ENCODE results near the gene REXO2.

Gene REXO2

DNA sequence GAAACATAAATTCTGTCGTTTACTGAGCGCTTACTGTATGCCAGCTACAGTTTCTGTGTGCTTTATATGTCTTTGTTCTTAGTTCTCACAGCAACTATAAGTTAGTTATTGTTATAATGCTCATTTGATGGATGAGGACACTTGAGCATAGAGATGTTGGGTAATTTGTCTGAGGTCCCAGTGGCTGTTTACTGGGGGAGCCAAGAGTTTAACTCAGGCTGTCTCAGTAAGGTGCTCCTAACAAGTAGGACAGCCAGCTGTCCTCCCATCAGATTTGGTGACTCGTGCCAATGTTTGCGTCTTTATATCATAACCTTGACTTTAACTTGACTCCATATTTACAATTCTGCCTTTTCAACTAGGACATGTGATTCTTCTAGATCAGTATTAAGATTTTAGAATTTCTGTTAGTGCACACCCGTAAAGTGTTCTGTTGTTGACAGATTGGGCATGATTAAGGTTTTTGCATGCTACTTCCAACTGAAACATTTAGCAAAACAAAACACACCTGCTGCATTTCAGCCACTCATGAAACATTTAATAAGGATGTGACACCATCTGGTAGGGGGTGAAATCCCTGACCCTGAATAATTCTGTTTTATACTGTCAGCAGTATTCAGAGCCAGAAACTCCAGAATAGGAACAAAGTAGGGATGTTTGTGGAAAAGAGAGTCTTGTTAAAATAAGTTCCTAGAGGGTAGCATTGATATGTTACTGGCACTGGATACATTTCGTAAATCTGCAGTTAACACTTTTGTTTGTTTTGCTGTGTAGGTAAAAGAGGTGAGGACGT is 1.9 kb downstream of the REXO2 start:
- no peak for DNase-seq

DNA sequence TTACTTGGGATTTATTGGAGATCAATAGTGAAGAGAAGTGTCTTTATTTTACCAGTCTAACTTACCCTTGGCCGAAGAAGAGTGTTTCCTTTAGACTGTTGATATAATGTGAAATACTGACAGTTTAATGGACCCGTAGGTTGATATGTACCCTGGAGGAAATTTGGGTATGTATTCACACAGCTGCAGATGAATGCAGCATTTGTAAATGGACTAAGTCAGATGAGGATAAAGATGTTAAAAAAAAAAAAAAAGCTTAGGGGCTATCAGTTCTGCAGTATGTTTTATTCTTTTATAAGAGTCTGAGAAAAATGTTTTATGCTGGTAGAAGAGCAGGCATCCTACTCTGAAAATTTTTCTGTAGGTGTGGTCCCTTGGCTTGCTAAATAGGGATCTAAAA is 2.7 kb downstream of the REXO2 start:
- DNase-seq = no peak

DNA sequence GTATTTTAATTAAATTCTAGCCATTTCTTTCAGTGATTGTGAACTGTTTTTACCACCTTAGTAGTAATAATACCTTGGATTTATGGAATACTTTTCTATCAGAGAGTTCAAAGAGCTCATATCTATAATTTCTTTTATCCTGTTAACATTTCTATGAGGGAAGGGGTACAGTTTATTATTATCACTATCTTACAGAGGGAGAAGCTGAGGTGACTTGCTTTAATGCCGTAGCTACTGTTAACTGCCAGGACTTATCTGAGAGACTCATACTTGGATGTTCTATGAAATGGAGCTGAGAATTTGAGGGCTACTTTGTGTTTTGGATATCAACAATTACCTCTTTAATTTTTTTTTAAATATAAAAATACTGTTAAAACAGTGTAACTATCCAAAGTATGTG is 3.3 kb downstream of the REXO2 start:
- no peak for DNase-seq

DNA sequence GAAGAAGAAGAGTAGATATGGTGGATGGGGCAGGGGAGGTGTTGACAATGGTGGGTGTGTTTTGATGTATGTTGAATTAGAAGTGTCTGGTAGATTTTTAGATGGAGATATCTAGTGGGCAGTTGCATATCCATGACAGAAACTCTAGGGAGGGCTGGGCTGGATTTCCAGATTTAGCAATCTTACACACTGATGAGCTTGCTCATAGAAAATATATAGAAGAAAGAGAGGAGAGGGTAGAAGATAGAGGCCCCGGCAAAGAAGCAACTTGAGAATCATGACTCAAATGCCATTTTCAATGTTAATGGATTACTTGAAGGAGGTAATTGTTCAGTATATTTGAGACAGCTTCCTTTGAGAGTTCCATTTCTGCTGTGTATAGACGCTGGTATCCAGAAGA is 8.2 kb downstream of the REXO2 start:
- DNase-seq = no peak

DNA sequence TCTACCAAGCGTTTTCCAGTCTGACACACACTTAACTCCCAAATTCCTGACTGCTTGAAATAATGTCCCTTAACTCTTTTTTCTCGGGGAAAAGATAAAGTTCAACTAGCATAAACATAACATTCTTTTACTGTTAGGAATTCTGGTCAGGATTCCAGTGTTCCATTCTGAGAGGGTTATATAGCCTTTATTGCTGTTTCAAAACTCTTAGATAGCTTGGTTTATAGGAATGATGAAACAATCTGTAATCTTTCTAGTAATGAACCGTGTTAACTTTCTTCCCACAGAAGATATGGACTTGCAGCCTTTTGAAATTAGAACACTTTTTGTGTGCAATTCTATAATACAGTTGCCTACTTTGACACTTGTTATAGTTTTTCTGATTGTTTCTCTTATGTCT is 8.6 kb downstream of the REXO2 start:
- no peak for DNase-seq

DNA sequence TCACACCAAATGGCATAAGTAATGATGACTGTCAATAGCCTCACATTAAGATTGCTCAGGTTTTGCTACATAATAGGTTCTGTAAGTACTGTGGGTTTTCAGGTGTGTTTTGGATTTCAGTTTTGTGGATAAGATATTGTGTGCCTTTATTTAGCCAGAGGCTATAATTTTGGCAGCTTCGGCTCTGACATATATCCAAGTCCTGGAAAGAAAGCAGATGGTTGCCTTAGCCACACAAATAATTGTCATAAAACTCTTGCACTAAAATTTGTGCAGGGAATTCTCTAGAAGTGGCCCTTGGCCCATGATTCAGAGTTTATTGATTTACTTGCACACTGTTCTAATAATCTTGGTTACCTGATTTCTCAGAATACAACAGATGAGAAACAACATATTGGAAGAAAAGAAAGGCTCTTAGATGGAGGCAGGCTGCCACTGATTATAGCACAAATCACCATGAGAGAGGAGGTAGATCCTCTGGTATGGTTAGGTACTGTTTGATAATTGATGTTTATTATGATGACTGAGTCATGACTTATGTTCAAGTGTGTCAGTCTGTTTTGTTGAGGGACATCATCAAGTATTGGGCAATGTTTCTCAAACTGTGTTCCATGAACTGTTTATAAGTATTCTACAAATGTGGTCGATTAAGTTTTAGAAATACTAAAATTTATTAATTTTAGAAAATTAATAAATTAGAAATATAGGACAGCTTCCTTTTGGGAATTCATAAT is 9.6 kb downstream of the REXO2 start:
- no peak for DNase-seq

DNA sequence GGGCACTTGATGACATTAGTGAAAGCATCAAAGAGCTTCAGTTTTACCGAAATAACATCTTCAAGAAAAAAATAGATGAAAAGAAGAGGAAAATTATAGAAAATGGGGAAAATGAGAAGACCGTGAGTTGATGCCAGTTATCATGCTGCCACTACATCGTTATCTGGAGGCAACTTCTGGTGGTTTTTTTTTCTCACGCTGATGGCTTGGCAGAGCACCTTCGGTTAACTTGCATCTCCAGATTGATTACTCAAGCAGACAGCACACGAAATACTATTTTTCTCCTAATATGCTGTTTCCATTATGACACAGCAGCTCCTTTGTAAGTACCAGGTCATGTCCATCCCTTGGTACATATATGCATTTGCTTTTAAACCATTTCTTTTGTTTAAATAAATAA is 10.6 kb downstream of the REXO2 start:
- no peak for DNase-seq

DNA sequence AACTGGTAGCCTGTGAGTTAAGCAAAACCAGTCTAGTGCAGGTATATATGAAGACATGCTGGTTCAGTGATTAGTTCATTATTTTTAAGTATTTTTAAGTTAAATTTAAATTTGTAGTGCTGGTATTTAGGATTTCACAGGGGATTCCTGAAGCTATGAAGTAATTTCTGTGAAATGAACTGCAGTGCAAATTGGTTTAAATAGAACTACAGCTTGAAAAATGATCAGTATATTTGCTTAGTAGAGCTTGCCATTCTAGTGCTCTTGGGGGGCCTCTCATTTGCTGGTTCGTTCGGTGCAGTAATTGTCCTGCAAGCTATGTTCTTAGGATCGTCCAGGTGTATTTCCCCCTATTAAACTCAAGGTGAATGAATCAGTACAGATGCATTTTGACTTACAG is 13.1 kb downstream of the REXO2 start:
- no peak for DNase-seq

DNA sequence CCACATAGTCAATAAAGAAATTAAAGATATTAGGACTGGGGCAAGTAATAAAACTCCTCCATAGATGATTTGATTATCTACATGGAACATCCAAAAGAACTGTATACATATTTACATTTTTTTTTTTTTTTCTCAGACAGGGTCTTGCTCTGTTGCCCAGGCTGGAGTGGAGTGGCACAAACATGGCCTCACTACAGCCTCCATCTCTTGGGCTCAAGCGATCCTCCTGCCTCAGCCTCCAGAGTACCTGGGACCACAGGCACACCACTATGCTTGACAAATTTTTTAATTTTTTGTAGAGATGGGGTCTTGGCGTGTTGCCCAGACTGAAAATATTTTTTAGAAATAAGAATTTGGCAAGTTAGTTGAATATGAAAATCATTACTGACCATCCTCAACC is 24.7 kb downstream of the REXO2 start:
- DNase-seq = no peak

DNA sequence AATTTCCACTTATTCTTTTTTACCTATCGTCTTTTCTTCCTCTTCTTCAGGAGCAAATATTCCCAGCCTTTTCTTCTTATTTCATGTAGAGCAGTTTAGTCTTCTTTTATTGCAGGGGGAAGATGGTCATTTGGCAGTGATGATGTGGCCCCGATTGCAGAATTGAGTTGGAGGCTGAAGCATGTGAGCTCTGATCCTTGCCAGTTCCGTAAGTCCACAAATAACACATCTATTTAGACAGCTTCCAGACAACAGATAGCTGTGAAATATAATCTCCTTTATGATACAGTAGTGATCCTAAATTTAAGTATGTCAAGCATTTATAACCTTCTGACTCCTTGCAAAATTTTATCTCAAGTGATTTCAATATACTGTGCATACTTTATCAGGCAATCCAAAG is 27.5 kb downstream of the REXO2 start:
- no peak for DNase-seq

DNA sequence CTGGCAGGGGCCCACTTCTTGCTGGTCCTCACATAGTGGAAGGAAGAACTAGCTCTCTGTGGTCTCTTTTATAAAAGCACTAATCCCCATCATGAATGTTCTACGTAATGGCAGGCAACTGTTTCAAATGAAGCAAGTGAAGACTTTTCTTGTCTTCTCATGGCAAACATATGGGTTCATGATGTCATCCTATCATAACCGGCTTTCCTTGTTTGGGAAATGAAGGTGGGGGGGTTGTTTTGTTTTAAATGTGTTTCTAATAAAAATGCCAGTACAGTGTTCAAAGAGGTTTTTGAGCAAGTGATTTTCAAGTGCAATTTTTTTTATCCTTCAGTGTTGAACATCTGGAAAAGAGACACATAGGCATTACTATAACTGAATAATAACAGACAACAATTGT is 33.4 kb downstream of the REXO2 start:
- DNase-seq = no peak

DNA sequence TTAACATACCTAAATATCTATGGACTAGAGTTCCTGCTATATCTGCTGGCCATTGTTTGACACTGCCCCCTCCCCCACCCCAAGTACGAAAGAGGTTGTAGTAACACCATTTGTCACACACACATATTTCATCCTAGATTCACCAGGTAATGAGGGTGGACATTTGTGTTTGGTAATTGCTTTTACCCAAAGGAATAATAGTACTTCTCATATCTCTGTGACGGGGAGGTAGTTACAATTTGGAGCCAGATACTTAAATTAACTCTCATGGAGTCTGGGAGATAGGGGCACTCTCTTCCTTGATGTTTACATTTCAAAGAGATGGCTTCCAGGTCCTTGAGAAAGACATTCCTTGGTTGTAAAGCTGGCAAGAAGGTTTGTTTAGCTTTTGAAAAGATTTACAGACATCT is 38.7 kb downstream of the REXO2 start:
- DNase-seq = no peak

DNA sequence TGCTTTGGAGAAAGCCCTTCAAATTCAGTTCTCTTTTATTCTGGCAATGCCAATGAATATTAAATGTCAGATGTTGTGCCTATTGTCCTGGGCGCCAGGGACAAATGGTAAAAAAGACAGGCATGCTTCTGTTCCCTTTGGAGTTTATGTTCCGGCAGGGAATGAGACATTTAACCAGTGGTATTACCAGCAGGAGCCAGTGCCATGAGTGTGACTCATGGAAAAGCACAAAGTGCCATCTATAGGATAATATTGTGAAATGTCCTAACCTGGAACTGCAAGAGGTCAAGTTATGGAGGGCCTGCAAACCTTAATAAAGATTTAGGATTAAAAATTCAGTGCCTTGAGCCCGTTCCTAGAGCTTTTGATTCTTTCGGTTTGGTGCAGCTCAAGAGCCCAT is 39.5 kb downstream of the REXO2 start:
- DNase-seq = no peak

DNA sequence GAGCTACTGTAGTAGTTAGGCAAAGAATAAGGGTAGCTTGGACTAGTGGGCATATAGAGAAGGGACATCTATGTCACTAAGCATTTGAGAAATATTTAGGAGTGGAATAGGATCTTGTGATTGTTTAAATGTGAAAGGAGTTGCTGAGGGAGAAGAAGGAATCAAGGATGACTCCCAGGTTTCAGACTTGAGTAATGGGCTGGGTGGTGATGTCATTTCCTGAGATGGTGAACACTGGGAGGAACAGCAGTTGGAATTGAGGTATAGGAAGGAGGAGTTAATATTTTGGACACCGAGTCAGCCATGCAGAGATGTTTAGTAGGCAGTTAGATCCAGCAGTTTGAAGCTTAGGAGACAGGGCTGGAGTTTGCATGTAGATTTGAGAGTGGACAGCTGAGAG is 40.1 kb downstream of the REXO2 start:
- no peak for DNase-seq

DNA sequence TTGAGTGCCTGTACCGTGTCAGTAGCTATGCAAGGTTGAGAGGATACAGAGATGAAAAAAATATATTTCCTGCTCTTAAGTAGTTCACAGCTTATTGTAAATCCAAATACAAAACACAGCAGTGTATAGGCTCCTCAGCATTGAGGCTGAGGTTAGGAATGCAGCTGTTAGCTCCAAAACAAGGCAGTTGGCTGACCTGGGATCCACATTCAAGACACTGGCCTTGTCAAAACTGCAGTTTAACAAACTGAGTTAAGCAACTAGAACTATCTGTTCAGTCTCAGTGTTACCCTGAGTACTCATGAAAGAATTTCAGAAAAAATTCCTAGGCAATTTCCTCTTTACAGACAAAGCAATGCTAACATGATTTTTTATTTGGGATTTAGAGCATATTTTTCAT is 42.8 kb downstream of the REXO2 start:
- DNase-seq = no peak

DNA sequence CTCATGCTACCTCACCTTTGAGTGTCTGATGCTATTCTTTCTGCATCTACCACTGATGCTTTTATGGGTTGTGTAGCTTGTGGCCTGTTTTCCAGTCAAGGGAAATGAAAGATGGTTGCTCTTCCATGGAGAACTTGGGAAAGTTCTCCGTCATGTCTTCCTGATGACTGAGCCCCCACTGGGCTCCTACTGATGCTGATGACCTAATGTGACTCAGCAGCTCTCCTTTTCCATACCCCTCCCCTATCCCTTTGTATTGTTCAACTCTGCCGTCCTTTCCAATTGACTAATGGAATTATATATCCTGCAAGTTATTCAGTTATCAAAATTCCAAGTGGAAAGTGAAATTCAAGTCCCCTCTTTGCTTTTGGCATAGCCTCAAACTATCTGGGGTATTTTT is 44.7 kb downstream of the REXO2 start:
- DNase-seq = no peak

DNA sequence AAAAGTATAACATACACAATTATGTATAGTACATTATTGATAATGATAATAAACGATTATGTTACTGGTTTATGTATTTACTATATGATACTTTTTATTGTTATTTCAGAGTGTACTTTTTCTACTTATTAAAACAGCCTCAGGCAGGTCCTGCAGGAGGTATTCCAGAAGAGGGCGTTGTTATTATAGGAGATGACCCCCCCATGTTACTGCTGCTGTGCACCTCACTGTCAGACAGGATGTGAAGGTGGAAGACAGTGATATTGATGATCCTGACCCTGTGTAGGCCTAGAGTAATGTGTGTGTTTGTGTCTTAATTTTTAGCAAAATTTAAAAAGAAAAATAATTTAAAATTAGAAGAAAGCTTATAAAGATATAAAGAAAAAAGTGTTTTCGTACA is 57.6 kb downstream of the REXO2 start:
- no peak for DNase-seq

DNA sequence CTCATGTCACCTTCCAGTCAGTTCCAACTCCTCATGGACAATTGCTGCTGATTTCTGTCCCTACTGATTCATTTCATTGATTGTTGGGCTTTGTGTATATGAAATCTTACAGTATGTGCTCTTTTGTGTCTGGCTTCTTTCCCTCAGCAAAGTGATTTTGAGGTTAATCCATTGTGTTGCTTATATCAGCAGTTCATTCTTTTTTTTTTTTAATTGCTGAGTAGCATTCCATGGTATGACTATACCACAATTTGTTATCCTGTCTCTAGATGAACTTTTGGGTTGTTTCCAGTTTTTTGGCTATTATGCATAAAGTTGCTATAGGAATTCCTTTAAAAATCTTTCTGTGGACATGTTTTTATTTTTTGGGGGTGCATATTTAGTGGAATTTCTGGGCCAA is 60.5 kb downstream of the REXO2 start:
- no peak for DNase-seq

Measured in activated CD4-positive, alpha-beta T cell treated with anti-CD3 and anti-CD28 coated beads for 1 hour (primary cell).